CD4-positive, alpha-beta T cell (primary cell): ENCODE measurements around the gene ARAF. TPM values are rescaled to one million over a fixed set of nuclear protein-coding genes. Genes with fewer than 3 reads are reported as not detected.

Source experiments
- ATAC-seq: fragments of 200-7000 bp; cut with Tn5 transposase; one replicate; pipeline ENCODE4 v1.10.0; 2022; ENCODE audit warnings: mild to moderate bottlenecking; ENCODE audit not compliant: poor library complexity
- CTCF ChIA-PET: fragments of 350-600 bp; sonication (Branson Sonifier 250); formaldehyde crosslinking; loops from one replicate; lab custom pipeline; 2021; ENCODE audit warnings: antibody characterized with exemption, inconsistent platforms; lab: Charles Lee
- POLR2A ChIA-PET: fragments of 350-600 bp; sonication (Branson Sonifier 250); formaldehyde crosslinking; loops from one replicate; lab custom pipeline; 2021; ENCODE audit warnings: antibody characterized with exemption, inconsistent platforms; lab: Charles Lee
- DNase-seq, 14 experiments: peaks; one replicate each; pipeline ENCODE4 v3.0.0-alpha.2; 2013 to 2020; ENCODE audit warnings: mixed read lengths in 2 of 14
- H3K27ac ChIP-seq, 2 donors: one replicate each; pipeline versions ENCODE4 v1.5.1 to v1.7.0; 2013; ENCODE audit warnings: low read length in 2 of 2, low read depth in 1 of 2, mild to moderate bottlenecking in 1 of 2
- H3K27me3 ChIP-seq, 2 experiments: 1 replicate in 1 of 2; 2 replicates in 1 of 2; pipeline versions ENCODE4 v1.6.1 to v1.7.0; 2013; ENCODE audit warnings: low read length in 2 of 2, control low read depth in 1 of 2, mild to moderate bottlenecking in 1 of 2, moderate library complexity in 1 of 2; ENCODE audit not compliant: insufficient read depth in 2 of 2, control insufficient read depth in 1 of 2
- H3K36me3 ChIP-seq: one replicate; pipeline ENCODE4 v1.6.1; 2013; ENCODE audit warnings: low read length, control low read depth; ENCODE audit not compliant: insufficient read depth
- H3K4me1 ChIP-seq: one replicate; pipeline ENCODE4 v1.6.1; 2013; ENCODE audit warnings: low read length, control low read depth; ENCODE audit not compliant: insufficient read depth
- H3K4me3 ChIP-seq: one replicate; pipeline ENCODE4 v1.5.1; 2013; ENCODE audit warnings: mild to moderate bottlenecking, low read length, moderate library complexity
- H3K9me3 ChIP-seq, 2 experiments: 1 replicate in 1 of 2; 2 replicates in 1 of 2; pipeline versions ENCODE4 v1.6.1 to v1.7.0; 2013; ENCODE audit warnings: low read length in 2 of 2, mild to moderate bottlenecking in 2 of 2, control low read depth in 1 of 2, moderate library complexity in 1 of 2; ENCODE audit not compliant: control insufficient read depth in 1 of 2, insufficient read depth in 1 of 2
- H3K27ac Mint-ChIP-seq: one replicate; pipeline ENCODE4 v1.8.0; 2020; ENCODE audit warnings: mixed read lengths
- H3K27me3 Mint-ChIP-seq: one replicate; pipeline ENCODE4 v1.8.0; 2021; ENCODE audit warnings: mixed read lengths
- H3K36me3 Mint-ChIP-seq: one replicate; pipeline ENCODE4 v1.8.0; 2021; ENCODE audit warnings: low read depth, mixed read lengths
- H3K4me1 Mint-ChIP-seq: one replicate; pipeline ENCODE4 v1.8.0; 2021; ENCODE audit warnings: low read depth, mixed read lengths
- H3K4me3 Mint-ChIP-seq: one replicate; pipeline ENCODE4 v1.8.0; 2020; ENCODE audit warnings: mild to moderate bottlenecking, mixed read lengths
- H3K9me3 Mint-ChIP-seq: one replicate; pipeline ENCODE4 v1.8.0; 2020; ENCODE audit warnings: mixed read lengths
- intact Hi-C, 2 experiments: fragments of 100-400 bp; cut with DNase I in 1 of 2; cut with micrococcal nuclease in 1 of 2; formaldehyde crosslinking; loops; one replicate each; pipeline versions ENCODE4 v1.15.1 to v1.9.0; 2023 to 2025; cut with DNase I, micrococcal nuclease
- total RNA-seq, 174 experiments: library from RNA in 2 of 174; stranded (reverse) in 2 of 174; gene quantifications; one replicate each; pipeline ENCODE4 v1.2.3 and lab custom pipeline; 2021 to 2026
- TF ChIP-seq, protein P1 (sequence below): fragments of 200-600 bp; IDR thresholded peaks from one replicate; pipeline ENCODE4 v1.8.0; 2022; ENCODE audit warnings: antibody characterized with exemption, mild to moderate bottlenecking

The ARAF gene
- total RNA-seq, 2 experiments from 2014 or later, result 119 to 121 TPM

DNA sequence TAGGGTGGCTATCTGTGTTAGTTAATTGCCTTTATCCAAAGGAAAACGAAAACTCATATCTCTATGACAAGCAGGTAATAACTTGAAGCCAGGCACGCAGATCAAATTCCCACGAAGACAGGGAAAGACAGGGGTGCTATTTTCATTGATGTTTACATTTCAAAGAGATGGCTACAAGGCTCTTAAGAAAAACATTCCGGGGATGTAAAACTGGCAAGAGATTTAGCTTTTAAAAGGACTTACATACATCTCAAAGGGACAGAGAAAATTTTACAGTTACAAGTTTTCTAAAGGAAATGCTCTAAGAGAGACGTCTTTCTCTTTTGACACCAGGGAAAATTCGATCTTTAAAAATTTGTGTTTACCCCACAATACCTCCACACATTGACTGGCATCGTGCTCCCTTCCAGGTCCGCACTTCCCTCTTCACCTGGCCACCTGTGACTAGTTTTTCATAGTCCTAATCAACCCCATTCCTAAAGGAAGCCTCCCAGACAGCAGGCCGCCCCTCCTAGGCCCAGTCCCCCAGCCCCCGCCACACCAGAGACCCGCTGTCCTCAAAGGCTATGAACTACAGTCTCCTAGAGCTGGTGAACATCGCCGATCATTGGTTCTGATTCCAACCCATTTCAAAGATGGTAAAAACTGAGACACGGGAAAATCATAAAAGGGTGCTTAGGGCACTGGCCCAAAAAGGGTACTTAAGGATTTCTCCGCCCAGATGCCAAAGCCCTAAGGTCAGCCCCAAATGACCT is 649 bp upstream of the ARAF start:
- Mint-ChIP-seq H3K9me3 (no peaks in the 10 kb centered on the region), H3K4me3 (peak overlapping the region; percentile 95), H3K27ac (peak overlapping the region; percentile 96), H3K36me3 (peaks cover 41% of the 10 kb centered on the region), H3K27me3 (no peaks in the 10 kb centered on the region), H3K4me1 (peaks cover 55% of the 10 kb centered on the region)
- Histone ChIP-seq H3K27me3 (no peaks in the 10 kb centered on the region), H3K36me3 (peaks cover 26% of the 10 kb centered on the region), H3K4me3 (peak overlapping the region; percentile 85), H3K4me1 (peaks cover 40% of the 10 kb centered on the region), H3K9me3 (no peaks in the 10 kb centered on the region), H3K27ac (peak overlapping the region; percentile 79 to 86)
- ATAC-seq, result no peak
- intact Hi-C loops, result loop anchor here (5.0 to 10.0 kb wide), 6 partner anchors 62 to 467 kb away; partner anchors contain the start of genes ELK1 (in 1 of the 2), ZNF41 (in 1 of the 2) and ZNF81 (in 1 of the 2)
- TF ChIP-seq, protein P1, sequence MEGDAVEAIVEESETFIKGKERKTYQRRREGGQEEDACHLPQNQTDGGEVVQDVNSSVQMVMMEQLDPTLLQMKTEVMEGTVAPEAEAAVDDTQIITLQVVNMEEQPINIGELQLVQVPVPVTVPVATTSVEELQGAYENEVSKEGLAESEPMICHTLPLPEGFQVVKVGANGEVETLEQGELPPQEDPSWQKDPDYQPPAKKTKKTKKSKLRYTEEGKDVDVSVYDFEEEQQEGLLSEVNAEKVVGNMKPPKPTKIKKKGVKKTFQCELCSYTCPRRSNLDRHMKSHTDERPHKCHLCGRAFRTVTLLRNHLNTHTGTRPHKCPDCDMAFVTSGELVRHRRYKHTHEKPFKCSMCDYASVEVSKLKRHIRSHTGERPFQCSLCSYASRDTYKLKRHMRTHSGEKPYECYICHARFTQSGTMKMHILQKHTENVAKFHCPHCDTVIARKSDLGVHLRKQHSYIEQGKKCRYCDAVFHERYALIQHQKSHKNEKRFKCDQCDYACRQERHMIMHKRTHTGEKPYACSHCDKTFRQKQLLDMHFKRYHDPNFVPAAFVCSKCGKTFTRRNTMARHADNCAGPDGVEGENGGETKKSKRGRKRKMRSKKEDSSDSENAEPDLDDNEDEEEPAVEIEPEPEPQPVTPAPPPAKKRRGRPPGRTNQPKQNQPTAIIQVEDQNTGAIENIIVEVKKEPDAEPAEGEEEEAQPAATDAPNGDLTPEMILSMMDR, result no peak
- DNase-seq, result no peak
- POLR2A ChIA-PET, result interaction anchor here (1.0 to 1.9 kb wide), 3 partner anchors 69 to 328 kb away, joined by 4 read pairs; partner anchors contain the start of genes CFP, ELK1 and USP11
- CTCF ChIA-PET, result no interaction called here

DNA sequence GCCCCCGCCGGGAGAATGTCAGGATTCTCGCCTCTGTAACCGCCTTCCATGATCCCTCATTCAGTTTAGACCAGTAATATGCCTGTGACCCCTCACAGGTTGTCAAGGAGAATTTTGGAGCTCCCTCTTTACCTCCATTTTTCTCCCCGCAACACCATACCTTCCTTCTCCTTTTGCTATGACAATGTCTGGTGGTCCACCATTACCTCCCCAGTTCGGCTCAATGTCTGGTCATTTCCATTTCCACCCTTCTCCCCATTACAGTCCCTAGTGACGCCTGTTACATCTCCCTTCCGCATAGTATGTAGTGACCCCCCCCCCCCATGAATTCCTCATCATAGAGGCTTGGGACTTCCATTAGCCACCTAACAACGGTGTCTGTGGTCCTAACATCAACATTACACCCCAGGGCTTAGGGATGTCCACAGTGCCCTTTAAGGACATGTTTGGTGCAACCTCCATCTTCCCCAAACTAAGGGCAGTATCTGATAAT is 700 bp downstream of the ARAF start:
- H3K27me3 ChIP-seq, result no peaks in the 10 kb centered on the region
- H3K27ac Mint-ChIP-seq, result peak overlapping the region; percentile 96
- H3K9me3 Mint-ChIP-seq, result no peaks in the 10 kb centered on the region
- H3K27ac ChIP-seq, result peak overlapping the region; percentile 79 to 96
- peak overlapping the region; percentile 85 for H3K4me3 ChIP-seq
- CTCF ChIA-PET, result no interaction called here
- peak overlapping the region; percentile 95 for H3K4me3 Mint-ChIP-seq
- DNase-seq (no peak), ATAC-seq (no peak)
- H3K9me3 ChIP-seq, result no peaks in the 10 kb centered on the region
- no peaks in the 10 kb centered on the region for H3K27me3 Mint-ChIP-seq
- peaks cover 45% of the 10 kb centered on the region for H3K4me1 Mint-ChIP-seq
- peaks cover 34% of the 10 kb centered on the region for H3K36me3 ChIP-seq
- peaks cover 49% of the 10 kb centered on the region for H3K36me3 Mint-ChIP-seq
- intact Hi-C loops, result loop anchor here (2.0 to 10.0 kb wide), 7 partner anchors 61 to 466 kb away; partner anchors contain the start of genes ELK1 (in 1 of the 2), ZNF41 (in 1 of the 2) and ZNF81 (in 1 of the 2)
- H3K4me1 ChIP-seq, result peaks cover 40% of the 10 kb centered on the region
- POLR2A ChIA-PET, result interaction anchor here (0.7 to 1.9 kb wide), 3 partner anchors 73 to 329 kb away, joined by 3 to 4 read pairs (median 3); partner anchors contain the start of gene USP11
- TF ChIP-seq, protein P1, result no peak

DNA sequence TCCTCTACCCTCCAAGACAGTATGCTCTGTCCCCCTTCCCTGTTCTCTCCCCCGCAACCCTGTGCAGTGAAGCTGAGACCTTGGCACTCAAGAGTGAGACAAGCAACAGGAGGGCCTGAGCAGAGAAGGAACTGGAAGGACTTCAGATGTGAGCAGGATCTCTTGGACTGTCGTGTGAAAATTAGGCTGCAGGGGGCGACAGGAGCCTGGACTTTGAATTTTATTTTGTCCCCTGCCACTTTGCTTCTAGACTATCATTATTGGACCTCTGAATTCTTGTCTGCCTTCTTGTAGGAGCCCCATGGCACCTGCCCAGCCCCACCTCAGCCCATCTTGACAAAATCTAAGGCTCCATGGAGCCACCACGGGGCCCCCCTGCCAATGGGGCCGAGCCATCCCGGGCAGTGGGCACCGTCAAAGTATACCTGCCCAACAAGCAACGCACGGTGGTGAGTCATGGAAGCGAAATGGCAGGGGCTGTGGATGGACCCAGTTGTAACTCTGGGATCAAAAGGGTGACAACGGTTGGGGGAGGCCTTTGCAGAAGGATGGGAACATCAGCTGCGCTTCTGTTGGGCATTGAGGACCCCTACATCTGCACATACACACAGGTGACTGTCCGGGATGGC is 1.7 kb downstream of the ARAF start:
- Mint-ChIP-seq H3K4me1 (peaks cover 43% of the 10 kb centered on the region), H3K27ac (peak overlapping the region; percentile 96), H3K27me3 (no peaks in the 10 kb centered on the region), H3K36me3 (peaks cover 59% of the 10 kb centered on the region), H3K4me3 (peak overlapping the region; percentile 80), H3K9me3 (no peaks in the 10 kb centered on the region)
- Histone ChIP-seq H3K4me1 (peaks cover 40% of the 10 kb centered on the region), H3K9me3 (no peaks in the 10 kb centered on the region), H3K27ac (no peak overlapping the region), H3K4me3 (no peak overlapping the region), H3K27me3 (no peaks in the 10 kb centered on the region), H3K36me3 (peaks cover 42% of the 10 kb centered on the region)
- TF ChIP-seq, protein P1, result no peak
- DNase-seq, result peak in 5 of 14 experiments; percentile 24 to 52 (median 38)
- CTCF ChIA-PET, result no interaction called here
- POLR2A ChIA-PET, result no interaction called here
- intact Hi-C loops, result loop anchor here (2.0 to 10.0 kb wide), 7 partner anchors 60 to 465 kb away; partner anchors contain the start of genes ELK1 (in 1 of the 2), ZNF41 (in 1 of the 2) and ZNF81 (in 1 of the 2)
- no peak for ATAC-seq
